DOHH2 (cell line): ENCODE results near the gene CNTN4.

Source experiments
- H3F3A ChIP-seq: fragments of 200-600 bp; sonication (generic), shearing (Covaris generic); 2 replicates; pipeline ENCODE4 v1.6.0; 2016; ENCODE audit warnings: antibody characterized with exemption, mild to moderate bottlenecking; ENCODE audit not compliant: control insufficient read depth, insufficient read depth
- H3K27ac ChIP-seq: fragments of 200-600 bp; sonication (generic); 2 replicates; pipeline ENCODE4 v1.5.1; 2014; ENCODE audit warnings: low read depth, mild to moderate bottlenecking, low read length, moderate library complexity
- H3K27me3 ChIP-seq: fragments of 200-600 bp; sonication (generic); 2 replicates; pipeline ENCODE4 v1.6.1; 2014; ENCODE audit warnings: mild to moderate bottlenecking, low read length, mixed read lengths; ENCODE audit not compliant: control insufficient read depth
- H3K36me3 ChIP-seq: fragments of 200-600 bp; sonication (generic); 2 replicates; pipeline ENCODE4 v1.6.1; 2014; ENCODE audit warnings: mild to moderate bottlenecking, low read length, moderate library complexity, mixed read lengths; ENCODE audit not compliant: control insufficient read depth
- H3K4me1 ChIP-seq: fragments of 200-600 bp; sonication (generic); 2 replicates; pipeline ENCODE4 v1.6.1; 2014; ENCODE audit warnings: mild to moderate bottlenecking, low read length, mixed read lengths; ENCODE audit not compliant: control insufficient read depth
- H3K4me2 ChIP-seq: fragments of 200-600 bp; sonication (generic); 2 replicates; pipeline ENCODE4 v1.6.0; 2014; ENCODE audit warnings: mild to moderate bottlenecking, low read length, moderate library complexity
- H3K4me3 ChIP-seq: fragments of 200-600 bp; sonication (generic); 2 replicates; pipeline ENCODE4 v1.5.1; 2014; ENCODE audit warnings: mild to moderate bottlenecking, low read length, mixed read lengths
- H3K79me2 ChIP-seq: fragments of 200-600 bp; sonication (generic); 2 replicates; pipeline ENCODE4 v1.6.1; 2014; ENCODE audit warnings: mild to moderate bottlenecking, low read length, mixed read lengths; ENCODE audit not compliant: control insufficient read depth
- H3K9me2 ChIP-seq: fragments of 200-600 bp; sonication (generic); replicated peaks from 2 replicates; pipeline ENCODE4 v1.6.1; 2014; ENCODE audit warnings: mild to moderate bottlenecking, low read length, mixed read lengths; ENCODE audit not compliant: control insufficient read depth
- H3K9me3 ChIP-seq: fragments of 200-600 bp; sonication (generic); 2 replicates; pipeline ENCODE4 v1.6.1; 2014; ENCODE audit warnings: antibody characterized with exemption, low read length, mixed read lengths; ENCODE audit not compliant: control insufficient read depth, insufficient read depth
- H4K20me1 ChIP-seq: fragments of 200-600 bp; sonication (generic); 2 replicates; pipeline ENCODE4 v1.6.0; 2014; ENCODE audit warnings: low read depth, mild to moderate bottlenecking, antibody characterized with exemption, low read length, moderate library complexity; ENCODE audit not compliant: control insufficient read depth, insufficient read depth
- EZH2phosphoT487 ChIP-seq: fragments of 200-600 bp; sonication (generic); IDR thresholded peaks from 2 replicates; pipeline ENCODE4 v1.6.1; 2017; ENCODE audit warnings: borderline replicate concordance, mild to moderate bottlenecking, antibody characterized with exemption, low read length, moderate library complexity, mixed read lengths
- TF ChIP-seq, protein P1 (sequence below): fragments of 200-600 bp; sonication (generic); IDR thresholded peaks from one replicate; pipeline ENCODE4 v1.5.1; 2014; ENCODE audit warnings: antibody characterized with exemption, mild to moderate bottlenecking, low read depth, low read length; ENCODE audit not compliant: poor library complexity, severe bottlenecking

Gene CNTN4

GRCh38 chr3:2301361-2301760 is 202.7 kb downstream of the CNTN4 start:
- H3F3A ChIP-seq = no peaks in the 10 kb centered on the region
- no peak for TF ChIP-seq EZH2phosphoT487
- TF ChIP-seq, protein P1, sequence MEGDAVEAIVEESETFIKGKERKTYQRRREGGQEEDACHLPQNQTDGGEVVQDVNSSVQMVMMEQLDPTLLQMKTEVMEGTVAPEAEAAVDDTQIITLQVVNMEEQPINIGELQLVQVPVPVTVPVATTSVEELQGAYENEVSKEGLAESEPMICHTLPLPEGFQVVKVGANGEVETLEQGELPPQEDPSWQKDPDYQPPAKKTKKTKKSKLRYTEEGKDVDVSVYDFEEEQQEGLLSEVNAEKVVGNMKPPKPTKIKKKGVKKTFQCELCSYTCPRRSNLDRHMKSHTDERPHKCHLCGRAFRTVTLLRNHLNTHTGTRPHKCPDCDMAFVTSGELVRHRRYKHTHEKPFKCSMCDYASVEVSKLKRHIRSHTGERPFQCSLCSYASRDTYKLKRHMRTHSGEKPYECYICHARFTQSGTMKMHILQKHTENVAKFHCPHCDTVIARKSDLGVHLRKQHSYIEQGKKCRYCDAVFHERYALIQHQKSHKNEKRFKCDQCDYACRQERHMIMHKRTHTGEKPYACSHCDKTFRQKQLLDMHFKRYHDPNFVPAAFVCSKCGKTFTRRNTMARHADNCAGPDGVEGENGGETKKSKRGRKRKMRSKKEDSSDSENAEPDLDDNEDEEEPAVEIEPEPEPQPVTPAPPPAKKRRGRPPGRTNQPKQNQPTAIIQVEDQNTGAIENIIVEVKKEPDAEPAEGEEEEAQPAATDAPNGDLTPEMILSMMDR = no peak
- H3K4me3 ChIP-seq = no peak overlapping the region
- no peak overlapping the region for H3K4me2 ChIP-seq
- no peak overlapping the region for H3K27ac ChIP-seq
- H3K9me3 ChIP-seq = no peaks in the 10 kb centered on the region
- no peaks in the 10 kb centered on the region for H3K9me2 ChIP-seq
- no peaks in the 10 kb centered on the region for H3K27me3 ChIP-seq
- no peaks in the 10 kb centered on the region for H3K79me2 ChIP-seq
- no peaks in the 10 kb centered on the region for H4K20me1 ChIP-seq
- H3K36me3 ChIP-seq = no peaks in the 10 kb centered on the region
- no peaks in the 10 kb centered on the region for H3K4me1 ChIP-seq

DNA sequence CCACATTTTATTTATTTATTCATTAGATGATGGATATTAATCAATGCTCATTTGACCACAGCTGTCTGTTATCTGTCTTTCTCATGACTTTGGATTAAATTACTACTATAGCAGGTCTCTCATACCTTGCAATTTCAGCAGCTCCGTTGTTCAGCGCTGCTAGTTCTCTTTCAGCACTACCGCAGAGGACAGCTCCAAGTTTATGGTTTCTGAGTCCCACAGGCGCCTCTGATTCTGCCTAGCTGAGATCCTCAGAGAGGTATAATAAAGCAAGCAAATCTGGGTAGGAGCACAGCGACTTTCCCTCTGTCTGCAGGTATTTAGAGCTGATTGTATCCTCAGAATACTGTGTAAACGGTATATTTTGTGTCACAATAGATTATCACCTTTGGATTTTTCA is 204.9 kb downstream of the CNTN4 start:
- Histone ChIP-seq H3K27me3 (no peaks in the 10 kb centered on the region), H3K79me2 (no peaks in the 10 kb centered on the region), H3K27ac (no peak overlapping the region), H4K20me1 (no peaks in the 10 kb centered on the region), H3K4me1 (no peaks in the 10 kb centered on the region), H3K36me3 (no peaks in the 10 kb centered on the region), H3F3A (no peaks in the 10 kb centered on the region), H3K4me2 (no peak overlapping the region), H3K9me2 (no peaks in the 10 kb centered on the region), H3K4me3 (no peak overlapping the region), H3K9me3 (no peaks in the 10 kb centered on the region)
- TF ChIP-seq EZH2phosphoT487 = no peak
- TF ChIP-seq, protein P1 = no peak

- H3K27me3 ChIP-seq = no peaks in the 10 kb centered on the region
- H3K27ac ChIP-seq = no peak overlapping the region
Observed at GRCh38 chr3:2311022-2311421, 212.4 kb downstream of the CNTN4 start.

More at GRCh38 chr3:2311022-2311421, 212.4 kb downstream of the CNTN4 start:
- no peak overlapping the region for H3K4me3 ChIP-seq
- H3K4me2 ChIP-seq = no peak overlapping the region
- no peaks in the 10 kb centered on the region for H3K36me3 ChIP-seq
- H3K9me3 ChIP-seq = no peaks in the 10 kb centered on the region
- H3F3A ChIP-seq = no peaks in the 10 kb centered on the region
- H3K79me2 ChIP-seq = no peaks in the 10 kb centered on the region
- TF ChIP-seq, protein P1 = no peak
- TF ChIP-seq EZH2phosphoT487 = no peak
- H4K20me1 ChIP-seq = no peaks in the 10 kb centered on the region
- no peaks in the 10 kb centered on the region for H3K9me2 ChIP-seq
- no peaks in the 10 kb centered on the region for H3K4me1 ChIP-seq
